NCI-H774 (cell line): ENCODE measurements around the gene NFKBIB.
"Not testable (repeated sequence)": the region's sequence is repeated elsewhere in the genome, so short reads cannot be mapped to it uniquely, and the experiment has no call there.

ENCODE experiments used
- DNase-seq: peaks from one replicate; lab custom pipeline; 2025; lab: John Stamatoyannopoulos, UW

The NFKBIB gene

DNA sequence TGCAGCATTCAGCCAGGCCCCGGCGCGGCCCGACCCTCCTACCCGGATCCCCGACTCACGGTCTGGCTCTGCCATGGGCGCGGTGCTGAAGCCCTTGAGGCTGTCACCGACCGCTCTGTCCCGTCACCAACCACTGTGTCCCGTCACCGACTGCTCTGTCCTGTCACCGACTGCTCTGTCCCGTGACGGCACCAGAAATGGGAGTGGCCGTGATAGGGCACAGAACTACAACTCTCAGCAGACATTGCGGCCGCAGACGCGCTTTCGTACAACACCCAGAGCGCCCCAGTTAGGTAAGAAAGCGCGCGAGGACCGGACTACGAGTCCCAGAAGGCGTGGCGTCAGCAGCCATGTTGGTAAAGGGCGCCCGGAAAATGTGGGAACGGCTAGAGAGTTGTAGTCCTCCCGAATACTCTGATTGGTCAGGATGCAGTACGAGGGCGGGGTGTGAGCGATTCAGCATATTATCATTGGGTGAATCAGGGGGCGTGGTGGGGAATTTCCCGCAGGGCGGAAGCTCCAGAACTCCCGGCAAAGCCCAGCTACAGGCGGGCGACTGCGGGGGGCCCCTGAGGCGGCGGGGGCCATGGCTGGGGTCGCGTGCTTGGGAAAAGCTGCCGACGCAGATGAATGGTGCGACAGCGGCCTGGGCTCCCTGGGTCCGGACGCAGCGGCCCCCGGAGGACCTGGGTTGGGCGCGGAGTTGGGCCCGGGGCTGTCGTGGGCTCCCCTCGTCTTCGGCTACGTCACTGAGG lies at the start of gene NFKBIB, which contains the start of gene SIRT2:
Gene NFKBIB (plus strand): TSS at position 523 of the 755 bp plus-strand sequence. CDS start 64 bp downstream, at position 587.
Gene SIRT2 (minus strand): TSS at position 172 of the 755 bp plus-strand sequence. CDS start 97 bp downstream, at position 75.
- peak; percentile 98 for DNase-seq

GRCh38 chr19:38850436-38850975 lies 49.3 kb upstream of the NFKBIB start:
- no peak for DNase-seq

DNA sequence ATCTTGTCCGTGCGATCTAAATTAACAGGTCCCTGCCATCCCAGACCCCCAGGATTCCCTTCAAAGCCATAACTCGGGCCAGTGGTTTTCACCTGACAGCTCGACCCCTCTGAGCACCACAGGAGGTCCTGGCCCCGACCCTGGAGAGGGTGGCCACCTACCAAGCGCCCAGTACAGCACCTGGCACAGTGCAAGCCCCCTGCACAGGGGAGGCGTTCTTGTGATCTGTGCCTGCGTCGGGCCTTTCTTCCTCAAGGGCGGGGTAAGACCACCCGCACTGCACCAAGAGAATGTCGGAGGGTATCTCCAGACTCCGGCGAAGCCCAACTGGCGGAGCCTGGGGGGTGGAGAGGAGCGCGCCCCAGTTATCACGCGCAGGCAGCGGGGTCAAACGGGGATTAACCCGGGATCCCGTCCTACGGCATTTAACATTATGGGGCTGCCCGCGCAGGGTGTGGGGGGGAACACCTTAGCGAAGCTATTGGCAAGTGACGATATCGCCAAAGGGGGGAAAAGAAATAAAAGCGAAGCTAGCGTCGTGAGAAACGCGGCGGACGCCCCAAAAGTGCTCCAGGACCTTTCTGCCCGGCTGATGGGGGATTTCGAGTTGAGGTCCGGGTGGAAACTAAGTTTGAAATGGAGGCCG lies 48.7 kb upstream of the NFKBIB start:
- DNase-seq: no peak

DNA sequence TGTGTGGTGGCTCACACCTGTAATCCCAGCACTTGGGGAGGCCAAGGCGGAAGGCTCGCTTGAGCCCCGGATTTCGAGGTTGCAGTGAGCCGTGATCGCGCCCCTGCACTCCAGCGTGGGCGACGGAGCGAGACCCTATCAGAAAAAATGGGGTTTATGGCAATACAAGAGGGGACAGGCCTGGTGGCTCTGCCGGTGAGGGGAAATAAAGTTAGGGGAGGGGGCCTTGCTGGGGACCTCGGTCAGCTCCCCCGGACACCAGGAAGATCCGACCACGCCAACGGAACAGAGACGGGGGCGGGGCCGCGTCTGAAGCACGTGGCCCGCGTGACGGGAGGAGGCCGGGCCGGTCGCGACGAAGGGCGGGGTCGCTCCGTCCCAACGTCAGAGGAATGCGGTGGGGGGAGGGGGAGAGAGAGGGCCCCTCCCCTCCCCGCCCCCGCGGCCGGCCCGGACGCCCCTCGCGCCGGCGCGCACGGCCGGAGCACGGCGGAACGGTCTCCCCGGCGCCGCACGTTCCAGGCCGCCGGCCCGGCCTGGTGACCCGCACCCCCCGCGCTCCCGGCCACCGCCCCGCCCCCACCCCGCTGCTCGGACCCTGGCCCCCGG lies 48.0 kb upstream of the NFKBIB start:
- DNase-seq: peak; percentile 94

GRCh38 chr19:38852231-38853044 lies 47.3 kb upstream of the NFKBIB start:
- no peak for DNase-seq

- DNase-seq: no peak
Observed at GRCh38 chr19:38853214-38853613, 46.6 kb upstream of the NFKBIB start.

- DNase-seq: not testable (repeated sequence)
Observed at GRCh38 chr19:38854961-38855360, 44.8 kb upstream of the NFKBIB start.

DNA sequence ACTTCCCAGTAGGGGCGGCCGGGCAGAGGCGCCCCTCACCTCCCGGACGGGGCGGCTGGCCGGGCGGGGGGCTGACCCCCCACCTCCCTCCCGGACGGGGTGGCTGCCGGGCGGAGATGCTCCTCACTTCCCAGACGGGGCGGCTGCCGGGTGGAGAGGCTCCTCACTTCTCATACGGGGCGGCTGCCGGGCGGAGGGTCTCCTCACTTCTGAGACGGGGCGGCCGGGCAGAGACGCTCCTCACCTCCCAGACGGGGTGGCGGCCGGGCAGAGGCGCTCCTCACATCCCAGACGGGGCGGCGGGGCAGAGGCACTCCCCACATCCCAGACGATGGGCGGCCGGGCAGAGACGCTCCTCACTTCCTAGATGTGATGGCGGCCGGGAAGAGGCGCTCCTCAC lies 44.0 kb upstream of the NFKBIB start:
- DNase-seq: not testable (repeated sequence)

DNA sequence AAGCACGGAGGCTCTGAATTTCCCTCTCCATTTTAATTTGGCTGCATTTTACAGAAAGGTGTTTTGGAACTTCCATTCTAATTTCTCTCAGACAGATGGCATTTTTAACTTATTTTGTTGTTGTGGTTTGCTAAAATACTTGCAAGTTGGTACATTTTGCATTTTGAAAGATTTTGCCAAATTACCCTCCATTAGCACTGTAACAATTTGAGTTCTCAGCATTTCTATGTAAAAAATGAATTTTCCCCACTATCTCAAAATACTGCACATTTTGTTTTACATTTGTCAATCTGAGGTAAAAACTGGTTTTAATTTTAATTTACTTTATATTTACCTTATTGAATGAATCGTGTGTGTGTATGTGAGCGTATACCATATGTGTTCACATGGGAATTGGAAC lies 43.0 kb upstream of the NFKBIB start:
- DNase-seq: no peak

DNA sequence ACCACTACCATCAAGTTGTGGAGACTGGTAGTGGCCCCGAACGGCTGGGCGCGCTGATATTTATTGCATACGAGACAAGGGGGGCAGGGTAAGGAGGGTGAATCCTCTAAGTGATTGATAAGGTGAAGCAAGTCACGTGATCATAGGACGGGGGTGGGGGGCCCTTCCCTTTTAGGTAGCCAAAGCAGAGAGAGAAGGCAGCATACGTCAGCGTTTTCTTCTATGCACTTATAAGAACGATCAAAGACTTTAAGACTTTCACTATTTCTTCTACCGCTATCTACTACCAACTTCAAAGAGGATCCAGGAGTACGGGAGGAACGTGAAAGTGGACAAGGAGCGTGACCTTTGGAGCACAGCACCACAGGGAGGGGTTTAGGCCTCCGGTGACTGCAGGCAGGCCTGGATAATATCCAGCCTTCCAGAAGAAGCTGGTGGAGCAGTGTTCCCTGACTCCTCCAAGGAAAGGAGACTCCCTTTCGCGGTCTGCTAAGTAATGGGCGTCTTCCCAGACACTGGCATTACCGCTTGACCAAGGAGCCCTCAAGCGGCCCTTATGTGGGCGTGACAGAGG lies 40.1 kb upstream of the NFKBIB start:
- DNase-seq: not testable (repeated sequence)

DNA sequence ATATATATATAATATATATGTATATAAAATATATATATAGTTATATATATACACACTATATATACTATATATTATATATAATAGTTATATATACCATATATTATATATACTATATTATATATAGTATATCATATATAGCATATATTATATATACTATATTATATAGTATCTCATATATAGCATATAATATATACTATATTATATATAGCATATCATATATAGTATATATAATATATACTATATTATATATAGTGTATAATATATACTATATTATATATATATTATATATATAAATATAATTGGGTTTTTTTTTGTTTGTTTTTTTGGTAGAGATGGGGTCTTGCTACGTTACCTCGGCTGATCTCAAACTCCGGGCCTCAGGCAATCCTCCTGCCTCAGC lies 38.4 kb upstream of the NFKBIB start:
- DNase-seq: no peak

GRCh38 chr19:38862321-38863059 lies 37.3 kb upstream of the NFKBIB start:
- peak; percentile 88 for DNase-seq

GRCh38 chr19:38867171-38867780 lies 32.5 kb upstream of the NFKBIB start:
- DNase-seq: no peak

DNA sequence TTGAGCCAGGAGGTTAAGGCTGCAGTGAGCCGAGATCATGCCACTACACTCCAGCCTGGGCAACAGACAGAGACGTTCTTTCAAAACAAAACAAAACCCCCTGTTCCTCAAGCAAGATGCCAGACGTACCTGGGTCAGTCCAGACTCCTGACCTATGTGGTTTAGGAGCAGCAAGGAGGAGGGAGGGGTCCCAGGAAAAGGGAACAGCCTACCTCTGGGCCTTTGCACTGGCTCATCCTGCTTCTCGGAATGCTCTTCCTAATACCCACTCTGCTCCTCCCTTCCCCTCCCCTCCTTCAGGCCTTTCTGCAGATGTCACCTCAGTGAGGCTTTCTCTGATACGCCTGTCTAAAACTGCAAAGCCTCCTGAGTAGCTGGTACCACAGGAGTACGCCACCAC lies 31.2 kb upstream of the NFKBIB start:
- DNase-seq: no peak

GRCh38 chr19:38869160-38869835 lies 30.5 kb upstream of the NFKBIB start:
- DNase-seq: peak; percentile 15

DNA sequence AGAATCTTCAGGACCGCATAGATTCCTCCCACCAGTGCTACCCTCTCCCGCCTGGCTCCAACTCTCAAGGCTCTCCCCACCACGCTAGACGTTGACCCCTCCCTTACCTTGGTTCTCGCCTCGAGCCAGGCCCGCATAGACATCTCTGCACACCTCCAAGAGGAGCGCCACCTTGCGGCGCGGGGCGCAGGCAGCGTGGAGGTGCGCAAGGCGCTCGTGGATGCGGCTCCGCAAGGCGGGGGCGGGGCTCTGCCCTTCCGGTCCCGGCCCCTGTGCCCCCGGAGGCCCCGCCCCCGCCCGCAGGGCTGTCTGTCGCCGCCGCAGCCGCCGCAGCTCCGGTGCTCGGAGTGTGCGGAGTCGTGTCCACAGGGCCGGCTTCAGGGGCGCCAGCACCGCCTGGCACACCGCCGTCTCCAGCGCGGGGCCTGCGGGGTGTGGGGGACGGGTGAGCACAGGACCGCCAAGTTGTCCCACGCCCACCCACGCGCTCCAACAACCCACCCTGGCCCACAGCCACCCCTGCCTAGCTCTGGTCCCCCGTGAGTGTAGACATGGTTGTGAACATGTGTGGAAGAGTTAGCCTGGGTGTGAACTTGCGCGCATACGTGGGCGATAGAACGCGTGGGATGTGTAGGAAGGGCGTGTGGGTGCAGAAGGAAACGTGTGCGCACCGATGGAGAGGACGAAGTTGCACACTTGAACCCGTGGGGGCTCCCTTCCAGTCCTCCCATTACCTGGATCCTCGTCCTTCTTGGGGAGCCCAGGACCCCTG lies 29.7 kb upstream of the NFKBIB start:
- DNase-seq: peak; percentile 87

- DNase-seq: no peak
Observed at GRCh38 chr19:38870612-38871011, 29.2 kb upstream of the NFKBIB start.

- DNase-seq: not testable (repeated sequence)
Observed at GRCh38 chr19:38873400-38873799, 26.4 kb upstream of the NFKBIB start.
